ENCODE results near the gene STIL. TPM values are rescaled to one million over a fixed set of nuclear protein-coding genes. Genes with fewer than 3 reads are reported as not detected.

The STIL gene
- total and polyA plus RNA-seq, 2 of the 13 experiments (the other 11 are each of a cell fraction or from before 2014, with no cell fraction given) = 13.7 to 18.6 TPM

GRCh38 chr1:47313915-47314664 is at the start of gene STIL (continued):
- TF ChIP-seq RBFOX2 (IDR thresholded peaks at IDR 0.05; ENCODE audit: low read depth, low read length) (peak; percentile 81), ZNF503 (CRISPR knock-in tag; IDR thresholded peaks at IDR 0.05) (0 out of 2 replicates have a peak, but pooled peaks have one; percentile 20), HOXA3 (CRISPR knock-in tag; IDR thresholded peaks at IDR 0.05) (peak; percentile 89), ZNF567 (CRISPR knock-in tag; IDR thresholded peaks at IDR 0.05; ENCODE audit: borderline replicate concordance) (0 out of 2 replicates have a peak, but pooled peaks have one; percentile 36), E2F2 (CRISPR knock-in tag; IDR thresholded peaks at IDR 0.05; ENCODE audit: borderline replicate concordance) (peak; percentile 67; the same call in 1 of the 2 replicates), ZNF605 (CRISPR knock-in tag; IDR thresholded peaks at IDR 0.05) (peak; percentile 53), SRSF1 (optimal IDR thresholded peaks at IDR 0.05; ENCODE audit: low read depth, low read length) (no peak), ZNF501 (CRISPR knock-in tag; IDR thresholded peaks at IDR 0.05) (peak; percentile 58; the same call in 1 of the 2 replicates), MEF2D (CRISPR knock-in tag; IDR thresholded peaks at IDR 0.05) (no peak), ZNF589 (CRISPR knock-in tag; conservative IDR thresholded peaks at IDR 0.05) (peak; percentile 80), SRY (CRISPR knock-in tag; IDR thresholded peaks at IDR 0.05) (0 out of 2 replicates have a peak, but pooled peaks have one; percentile 20), ZNF883 (CRISPR knock-in tag; IDR thresholded peaks at IDR 0.05; ENCODE audit: not compliant biosample characterization) (peak; percentile 61), NFIC (IDR thresholded peaks at IDR 0.05; ENCODE audit: low read length) (0 out of 2 replicates have a peak, but pooled peaks have one; percentile 14), ZBTB2 (CRISPR knock-in tag; IDR thresholded peaks at IDR 0.05; ENCODE audit: low read depth) (peak; percentile 77), REPIN1 (CRISPR knock-in tag; IDR thresholded peaks at IDR 0.05; ENCODE audit: borderline replicate concordance, low read depth) (peak; percentile 76; the same call in 1 of the 2 replicates), SNAPC2 (CRISPR knock-in tag; IDR thresholded peaks at IDR 0.05) (0 out of 2 replicates have a peak, but pooled peaks have one; percentile 46), ETV5 (CRISPR knock-in tag; IDR thresholded peaks at IDR 0.05; ENCODE audit: borderline replicate concordance) (peak; percentile 90)
- TF ChIP-seq, protein P1, sequence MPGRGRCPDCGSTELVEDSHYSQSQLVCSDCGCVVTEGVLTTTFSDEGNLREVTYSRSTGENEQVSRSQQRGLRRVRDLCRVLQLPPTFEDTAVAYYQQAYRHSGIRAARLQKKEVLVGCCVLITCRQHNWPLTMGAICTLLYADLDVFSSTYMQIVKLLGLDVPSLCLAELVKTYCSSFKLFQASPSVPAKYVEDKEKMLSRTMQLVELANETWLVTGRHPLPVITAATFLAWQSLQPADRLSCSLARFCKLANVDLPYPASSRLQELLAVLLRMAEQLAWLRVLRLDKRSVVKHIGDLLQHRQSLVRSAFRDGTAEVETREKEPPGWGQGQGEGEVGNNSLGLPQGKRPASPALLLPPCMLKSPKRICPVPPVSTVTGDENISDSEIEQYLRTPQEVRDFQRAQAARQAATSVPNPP (CRISPR knock-in tag; IDR thresholded peaks at IDR 0.05) = 0 out of 2 replicates have a peak, but pooled peaks have one; percentile 33
- TF ChIP-seq, protein P2, sequence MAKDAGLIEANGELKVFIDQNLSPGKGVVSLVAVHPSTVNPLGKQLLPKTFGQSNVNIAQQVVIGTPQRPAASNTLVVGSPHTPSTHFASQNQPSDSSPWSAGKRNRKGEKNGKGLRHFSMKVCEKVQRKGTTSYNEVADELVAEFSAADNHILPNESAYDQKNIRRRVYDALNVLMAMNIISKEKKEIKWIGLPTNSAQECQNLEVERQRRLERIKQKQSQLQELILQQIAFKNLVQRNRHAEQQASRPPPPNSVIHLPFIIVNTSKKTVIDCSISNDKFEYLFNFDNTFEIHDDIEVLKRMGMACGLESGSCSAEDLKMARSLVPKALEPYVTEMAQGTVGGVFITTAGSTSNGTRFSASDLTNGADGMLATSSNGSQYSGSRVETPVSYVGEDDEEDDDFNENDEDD (CRISPR knock-in tag; IDR thresholded peaks at IDR 0.05; ENCODE audit: borderline replicate concordance) = peak; percentile 99
- TF ChIP-seq, protein P3, sequence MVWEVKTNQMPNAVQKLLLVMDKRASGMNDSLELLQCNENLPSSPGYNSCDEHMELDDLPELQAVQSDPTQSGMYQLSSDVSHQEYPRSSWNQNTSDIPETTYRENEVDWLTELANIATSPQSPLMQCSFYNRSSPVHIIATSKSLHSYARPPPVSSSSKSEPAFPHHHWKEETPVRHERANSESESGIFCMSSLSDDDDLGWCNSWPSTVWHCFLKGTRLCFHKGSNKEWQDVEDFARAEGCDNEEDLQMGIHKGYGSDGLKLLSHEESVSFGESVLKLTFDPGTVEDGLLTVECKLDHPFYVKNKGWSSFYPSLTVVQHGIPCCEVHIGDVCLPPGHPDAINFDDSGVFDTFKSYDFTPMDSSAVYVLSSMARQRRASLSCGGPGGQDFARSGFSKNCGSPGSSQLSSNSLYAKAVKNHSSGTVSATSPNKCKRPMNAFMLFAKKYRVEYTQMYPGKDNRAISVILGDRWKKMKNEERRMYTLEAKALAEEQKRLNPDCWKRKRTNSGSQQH (CRISPR knock-in tag; IDR thresholded peaks at IDR 0.05; ENCODE audit: low read depth) = peak; percentile 98

All from HepG2 (cell line).